Measurements from ENCODE around the gene ZSWIM8.
"Not testable (repeated sequence)": the region's sequence is repeated elsewhere in the genome, so short reads cannot be mapped to it uniquely, and the experiment has no call there.

Gene ZSWIM8

GRCh38 chr10:73824146-73824725 is 38.8 kb downstream of the ZSWIM8 start:
- TF ChIP-seq, protein P1, sequence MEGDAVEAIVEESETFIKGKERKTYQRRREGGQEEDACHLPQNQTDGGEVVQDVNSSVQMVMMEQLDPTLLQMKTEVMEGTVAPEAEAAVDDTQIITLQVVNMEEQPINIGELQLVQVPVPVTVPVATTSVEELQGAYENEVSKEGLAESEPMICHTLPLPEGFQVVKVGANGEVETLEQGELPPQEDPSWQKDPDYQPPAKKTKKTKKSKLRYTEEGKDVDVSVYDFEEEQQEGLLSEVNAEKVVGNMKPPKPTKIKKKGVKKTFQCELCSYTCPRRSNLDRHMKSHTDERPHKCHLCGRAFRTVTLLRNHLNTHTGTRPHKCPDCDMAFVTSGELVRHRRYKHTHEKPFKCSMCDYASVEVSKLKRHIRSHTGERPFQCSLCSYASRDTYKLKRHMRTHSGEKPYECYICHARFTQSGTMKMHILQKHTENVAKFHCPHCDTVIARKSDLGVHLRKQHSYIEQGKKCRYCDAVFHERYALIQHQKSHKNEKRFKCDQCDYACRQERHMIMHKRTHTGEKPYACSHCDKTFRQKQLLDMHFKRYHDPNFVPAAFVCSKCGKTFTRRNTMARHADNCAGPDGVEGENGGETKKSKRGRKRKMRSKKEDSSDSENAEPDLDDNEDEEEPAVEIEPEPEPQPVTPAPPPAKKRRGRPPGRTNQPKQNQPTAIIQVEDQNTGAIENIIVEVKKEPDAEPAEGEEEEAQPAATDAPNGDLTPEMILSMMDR (IDR thresholded peaks at IDR 0.05; ENCODE audit: low read depth, low read length, missing control alignments): no peak
- DNase-seq (ENCODE audit: low read depth): no peak
- no peak overlapping the region for H3K4me3 ChIP-seq (ENCODE audit: low read depth, low read length)

GRCh38 chr10:73827346-73828089 is 42.1 kb downstream of the ZSWIM8 start:
- H3K4me3 ChIP-seq (ENCODE audit: low read depth, low read length): no peak overlapping the region
- no peak for DNase-seq (ENCODE audit: low read depth)
- TF ChIP-seq, protein P1 (IDR thresholded peaks at IDR 0.05; ENCODE audit: low read depth, low read length, missing control alignments): no peak

DNA sequence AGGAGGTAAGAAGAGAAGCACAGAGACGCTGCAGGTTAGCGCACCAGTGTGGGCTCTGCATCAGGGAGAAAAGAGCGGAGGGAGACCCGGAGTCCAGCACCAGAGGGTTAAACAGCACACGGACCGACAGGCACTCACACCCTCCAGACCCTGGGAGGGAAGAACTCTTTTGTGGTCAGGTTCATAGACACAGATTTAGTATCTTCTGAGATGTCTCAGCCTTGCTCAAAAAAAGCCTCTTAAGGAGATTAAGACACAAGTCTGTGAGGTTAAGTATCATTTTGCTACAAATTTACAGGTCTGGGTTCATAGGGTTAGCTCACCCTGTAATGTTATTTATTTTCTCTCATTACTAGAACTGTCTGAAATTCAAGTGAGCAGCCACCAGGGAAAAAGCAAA is 42.8 kb downstream of the ZSWIM8 start:
- H3K4me3 ChIP-seq (ENCODE audit: low read depth, low read length): no peak overlapping the region
- no peak for DNase-seq (ENCODE audit: low read depth)
- TF ChIP-seq, protein P1 (IDR thresholded peaks at IDR 0.05; ENCODE audit: low read depth, low read length, missing control alignments): no peak

DNA sequence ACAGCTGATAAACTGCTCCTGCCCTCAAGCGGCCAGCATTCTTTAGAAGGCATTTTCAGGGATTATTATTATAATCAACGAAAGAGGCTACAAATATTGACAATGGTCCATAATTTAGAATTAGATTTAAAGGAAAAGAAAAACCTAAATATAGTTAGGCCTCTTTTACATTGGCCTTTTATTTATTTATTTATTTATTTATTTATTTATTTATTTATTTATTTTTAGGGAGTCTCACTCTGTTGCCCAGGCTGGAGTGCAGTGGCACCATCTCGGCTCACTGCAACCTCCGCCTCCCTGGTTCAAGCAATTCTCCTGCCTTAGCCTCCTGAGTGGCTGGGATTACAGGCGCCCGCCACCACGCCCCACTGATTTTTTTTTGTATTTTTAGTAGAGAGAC is 43.7 kb downstream of the ZSWIM8 start:
- DNase-seq (ENCODE audit: low read depth); H3K4me3 ChIP-seq (ENCODE audit: low read depth, low read length): not testable (repeated sequence)

DNA sequence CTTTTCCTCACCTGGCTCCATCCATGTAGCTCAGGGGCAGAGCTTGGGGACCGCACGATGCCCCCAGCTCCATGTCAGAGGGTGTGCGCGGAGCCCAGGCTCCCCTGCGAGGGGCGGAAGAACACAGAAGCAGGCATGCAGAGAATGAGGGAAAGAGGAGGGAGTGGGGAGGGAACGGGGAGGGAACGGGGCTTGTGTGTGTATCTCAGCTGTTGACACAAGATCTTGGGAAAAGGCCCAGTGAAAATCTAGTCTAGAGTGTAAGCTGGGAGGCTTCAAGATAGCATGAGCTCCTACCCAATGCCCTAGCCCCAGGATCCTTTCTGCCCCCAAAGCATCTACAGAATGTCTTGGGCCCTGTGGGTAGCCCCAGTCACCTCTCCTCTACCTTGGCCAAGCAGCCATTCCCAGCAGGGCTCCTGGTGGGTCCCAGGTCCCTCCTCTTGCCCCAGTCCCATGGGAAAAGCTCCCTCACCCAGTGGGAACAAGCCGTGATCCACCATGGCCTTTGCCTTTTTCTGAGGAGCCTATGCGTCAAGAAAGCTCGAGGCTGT is 51.1 kb downstream of the ZSWIM8 start:
- TF ChIP-seq, protein P1 (IDR thresholded peaks at IDR 0.05; ENCODE audit: low read depth, low read length, missing control alignments): no peak
- no peak overlapping the region for H3K4me3 ChIP-seq (ENCODE audit: low read depth, low read length)
- no peak for DNase-seq (ENCODE audit: low read depth)

DNA sequence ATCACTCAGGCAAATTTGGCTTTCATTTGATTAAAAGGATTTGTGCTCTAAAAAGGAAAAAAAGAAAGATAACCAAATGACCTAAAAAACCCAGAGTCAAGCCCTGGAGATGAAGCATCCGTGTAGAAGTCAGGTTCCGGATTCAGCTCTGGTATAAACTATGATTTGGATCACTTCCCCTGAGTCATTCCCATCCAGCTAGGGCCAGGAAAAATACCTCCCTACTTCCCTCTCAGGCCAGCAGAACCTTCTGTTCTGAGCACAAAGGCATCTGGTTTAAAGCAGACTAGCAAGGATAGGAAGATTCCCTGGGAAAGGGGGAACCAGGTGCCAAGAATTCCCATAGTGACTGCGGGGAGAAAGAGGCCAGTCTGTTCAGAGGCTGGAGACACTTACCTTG is 51.7 kb downstream of the ZSWIM8 start:
- no peak for DNase-seq (ENCODE audit: low read depth)
- TF ChIP-seq, protein P1 (IDR thresholded peaks at IDR 0.05; ENCODE audit: low read depth, low read length, missing control alignments): no peak
- H3K4me3 ChIP-seq (ENCODE audit: low read depth, low read length): no peak overlapping the region

DNA sequence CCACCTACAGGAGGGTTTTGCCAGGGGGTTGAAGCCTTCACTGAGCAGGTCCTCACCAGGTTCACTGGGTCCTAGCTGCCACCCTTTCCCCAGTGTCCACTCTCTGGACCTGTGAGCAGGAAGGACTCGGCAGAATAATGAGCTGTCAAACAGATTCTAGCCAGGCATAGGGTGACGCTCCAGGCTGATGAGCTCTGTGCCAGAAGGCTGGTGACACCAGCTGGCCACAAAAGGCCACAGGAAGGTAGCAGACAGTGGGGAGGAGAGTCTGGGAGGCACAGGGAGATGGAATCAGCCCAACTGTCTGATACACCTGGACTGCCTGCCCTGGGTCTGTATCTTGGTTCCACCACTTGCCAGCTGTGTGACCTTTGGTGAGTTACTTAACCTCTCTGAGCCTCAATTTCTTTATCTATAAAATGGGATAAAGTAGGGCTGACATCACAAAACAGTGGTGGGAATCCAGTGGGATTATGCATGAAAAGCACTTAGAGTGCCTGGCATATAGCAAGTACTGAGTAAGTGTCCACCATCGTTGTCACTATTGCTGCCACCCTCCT is 52.7 kb downstream of the ZSWIM8 start:
- TF ChIP-seq, protein P1 (IDR thresholded peaks at IDR 0.05; ENCODE audit: low read depth, low read length, missing control alignments): no peak
- DNase-seq (ENCODE audit: low read depth): no peak

More for the DNA sequence above, 52.7 kb downstream of the ZSWIM8 start:
- H3K4me3 ChIP-seq (ENCODE audit: low read depth, low read length): no peak overlapping the region
